HepG2 (cell line): Measurements from ENCODE around the gene GIMD1. TPM values are rescaled to one million over a fixed set of nuclear protein-coding genes. Genes with fewer than 3 reads are reported as not detected.

ENCODE experiments used
- ATAC-seq: fragments of 200-7000 bp; cut with Tn5 transposase; 3 replicates; pipeline ENCODE4 v1.9.1; 2020; ENCODE audit warnings: mild to moderate bottlenecking, moderate library complexity
- BruUV-seq: library from RNA; stranded (reverse); fragments of 400-500 nt; replicated peaks from 2 replicates; lab custom pipeline; 2021; lab: Mats Ljungman, UMichigan
- CTCF ChIA-PET: fragments of 300-600 bp; formaldehyde crosslinking; extraction: SDS; loops from one replicate; lab custom pipeline; 2021; ENCODE audit warnings: low total read pairs, inconsistent platforms, low intra/inter-chr PET ratio; lab: Yijun Ruan, JAX
- POLR2A ChIA-PET: fragments of 350-600 bp; sonication (Branson Sonifier 250); formaldehyde crosslinking; loops from one replicate; lab custom pipeline; 2020; ENCODE audit warnings: antibody characterized with exemption, inconsistent platforms; lab: Yijun Ruan, JAX
- DNase-seq: peaks from one replicate; pipeline ENCODE4 v3.0.0-alpha.2; 2015; ENCODE audit warnings: low spot score
- FAIRE-seq: peaks from 3 replicates; lab custom pipeline; 2011; peaks lifted over from hg19 to GRCh38; lab: Jason Lieb, UNC
- H2AFZ ChIP-seq: one replicate; pipeline ENCODE4 v1.6.1; 2011; ENCODE audit warnings: low read length, inconsistent platforms
- H3K27ac ChIP-seq: fragments of 300-600 bp; 3 replicates; pipeline ENCODE4 v1.8.0; 2011; ENCODE audit warnings: mixed run types, mild to moderate bottlenecking, mixed read lengths, low read length, inconsistent platforms; ENCODE audit not compliant: insufficient read depth; ENCODE audit errors: extremely low read length
- H3K27me3 ChIP-seq, 2 experiments: fragments of 200-600 bp in 1 of 2; 2 replicates in 1 of 2; 3 replicates in 1 of 2; pipeline versions ENCODE4 v1.6.0 to v1.8.0; 2011; ENCODE audit warnings: low read length in 2 of 2, mild to moderate bottlenecking in 2 of 2, moderate library complexity in 2 of 2, inconsistent platforms in 1 of 2; ENCODE audit not compliant: insufficient read depth in 2 of 2, control insufficient read depth in 1 of 2
- H3K36me3 ChIP-seq, 2 experiments: fragments of 200-600 bp in 1 of 2; replicated peaks in 1 of 2; 2 replicates in 1 of 2; 3 replicates in 1 of 2; pipeline versions ENCODE4 v1.5.1 to v1.8.0; 2011; ENCODE audit warnings: low read length in 2 of 2, inconsistent platforms in 1 of 2; ENCODE audit not compliant: insufficient read depth in 2 of 2, control insufficient read depth in 1 of 2
- H3K4me1 ChIP-seq: 2 replicates; pipeline ENCODE4 v1.5.1; 2012; ENCODE audit warnings: low read length, inconsistent platforms; ENCODE audit not compliant: insufficient read depth
- H3K4me2 ChIP-seq: 2 replicates; pipeline ENCODE4 v1.6.0; 2011; ENCODE audit warnings: low read depth, low read length, inconsistent platforms
- H3K4me3 ChIP-seq, 3 experiments: fragments of 200-600 bp in 1 of 3; sonication (generic), shearing (Covaris generic) in 1 of 3; replicated peaks in 1 of 3; 2 replicates each; pipeline ENCODE4 v1.5.1; 2011 to 2016; ENCODE audit warnings: low read length in 3 of 3, inconsistent platforms in 2 of 3, low read depth in 2 of 3, mild to moderate bottlenecking in 2 of 3, control low read depth in 1 of 3, mixed read lengths in 1 of 3; ENCODE audit not compliant: insufficient read depth in 1 of 3
- H3K79me2 ChIP-seq: one replicate; pipeline ENCODE4 v1.6.1; 2011; ENCODE audit warnings: low read length, inconsistent platforms; ENCODE audit not compliant: insufficient read depth
- H3K9ac ChIP-seq: 2 replicates; pipeline ENCODE4 v1.6.0; 2011; ENCODE audit warnings: mild to moderate bottlenecking, low read depth, low read length, inconsistent platforms; ENCODE audit not compliant: insufficient read depth
- H3K9me3 ChIP-seq: 2 replicates; pipeline ENCODE4 v1.5.1; 2012; ENCODE audit warnings: mild to moderate bottlenecking, low read length
- H4K20me1 ChIP-seq: 2 replicates; pipeline ENCODE4 v1.6.0; 2011; ENCODE audit warnings: inconsistent platforms, mild to moderate bottlenecking, low read length, moderate library complexity; ENCODE audit not compliant: insufficient read depth
- DMAP1 ChIP-seq: IDR thresholded peaks from 2 replicates; pipeline ENCODE4 v1.6.1; 2016
- REST ChIP-seq, 2 experiments: IDR thresholded peaks; 2 replicates each; pipeline ENCODE4 v1.6.1; 2011 to 2012; ENCODE audit warnings: low read length in 2 of 2, borderline replicate concordance in 1 of 2, low read depth in 1 of 2, mild to moderate bottlenecking in 1 of 2, moderate library complexity in 1 of 2
- U2AF2 ChIP-seq: fragments of 200-400 bp; formaldehyde crosslinking; IDR thresholded peaks from 2 replicates; pipeline ENCODE4 v1.6.1; 2017; ENCODE audit warnings: low read depth, mild to moderate bottlenecking, low read length
- ZBTB7A ChIP-seq: sonication (generic); formaldehyde crosslinking; IDR thresholded peaks from 2 replicates; pipeline ENCODE4 v1.8.0; 2022; ENCODE audit warnings: mild to moderate bottlenecking, missing genetic modification reagents
- ZNF446 ChIP-seq: sonication (generic); formaldehyde crosslinking; IDR thresholded peaks from 2 replicates; pipeline ENCODE4 v1.5.0; 2020; ENCODE audit warnings: mild to moderate bottlenecking, missing genetic modification reagents
- ZNF496 ChIP-seq: sonication (generic); formaldehyde crosslinking; IDR thresholded peaks from 2 replicates; pipeline ENCODE4 v1.8.1; 2023; ENCODE audit warnings: mild to moderate bottlenecking, moderate library complexity, missing genetic modification reagents; ENCODE audit not compliant: insufficient replicate concordance
- in situ Hi-C: cut with HindIII; loops from 2 replicates; pipeline ENCODE4 v1.10.0; 2017; ENCODE audit warnings: low pct_unique_long_range_greater_than_20kb; ENCODE audit not compliant: extremely low pct_ligation_motif_present
- intact Hi-C: fragments of 100-400 bp; cut with micrococcal nuclease; formaldehyde crosslinking; loops from one replicate; pipeline ENCODE4 v1.10.0; 2022; ENCODE audit not compliant: unreplicated experiment
- polyA plus RNA-seq, 8 experiments: library from polyadenylated mRNA; depleted of rRNA in 3 of 8; stranded (reverse) in 7 of 8; unstranded in 1 of 8; fragments of >200 nt; fragmentation: Illumina TruSeq in 4 of 8; extraction: Trizol in 4 of 8; gene quantifications; 2 replicates each; pipeline versions ENCODE4 v1.2.1 to v1.2.3, GENCODE V29; 2011 to 2016; ENCODE audit warnings: low read depth in 4 of 8, missing spikeins in 1 of 8, mixed read lengths in 1 of 8; ENCODE audit not compliant: insufficient read depth in 1 of 8
- total RNA-seq, 5 experiments: library from RNA; depleted of rRNA; stranded (reverse); fragments of >200 nt; fragmentation: Illumina TruSeq; extraction: Trizol; gene quantifications; 2 replicates each; pipeline ENCODE4 v1.2.3, GENCODE V29; 2016; ENCODE audit warnings: low read depth in 1 of 5
- TF ChIP-seq, protein P1 (sequence below): sonication (generic); formaldehyde crosslinking; conservative IDR thresholded peaks from 2 replicates; pipeline ENCODE4 v1.8.1; 2023; ENCODE audit warnings: missing genetic modification reagents
- TF ChIP-seq, protein P2 (sequence below), 2 experiments: sonication (generic) in 1 of 2; formaldehyde crosslinking in 1 of 2; IDR thresholded peaks; 2 replicates each; pipeline versions ENCODE4 v1.4.0 to v1.6.1; 2018 to 2020; ENCODE audit warnings: missing genetic modification reagents in 2 of 2, borderline replicate concordance in 1 of 2, low read depth in 1 of 2, mild to moderate bottlenecking in 1 of 2, missing biosample characterization in 1 of 2
- TF ChIP-seq, protein P3 (sequence below): sonication (generic); formaldehyde crosslinking; IDR thresholded peaks from 2 replicates; pipeline ENCODE4 v1.8.1; 2023; ENCODE audit warnings: mild to moderate bottlenecking, missing genetic modification reagents, borderline replicate concordance

GIMD1 gene
- total and polyA plus RNA-seq, 2 of the 13 experiments (the other 11 are each of a cell fraction or from before 2014, with no cell fraction given), result not detected

- peaks cover 25% of the 10 kb centered on the region for H3K79me2 ChIP-seq
- H3K27ac ChIP-seq, result no peak overlapping the region
- CTCF ChIA-PET, result no interaction called here
- DNase-seq (no peak), FAIRE-seq (no peak), ATAC-seq (no peak)
- peaks cover 18% of the 10 kb centered on the region; the same call in 1 of the 2 replicates for H3K4me1 ChIP-seq
- no peak overlapping the region for H3K4me3 ChIP-seq
- H3K27me3 ChIP-seq, result no peaks in the 10 kb centered on the region
- H4K20me1 ChIP-seq, result no peaks in the 10 kb centered on the region
- no peak overlapping the region for H3K4me2 ChIP-seq
- no TSS peak for BruUV-seq
- in situ Hi-C loops (no loop called here), intact Hi-C loops (loop anchor here (5.0 kb wide), 1 partner anchor 572 kb away; no protein-coding TSS in a partner anchor)
- TF ChIP-seq, protein P1, sequence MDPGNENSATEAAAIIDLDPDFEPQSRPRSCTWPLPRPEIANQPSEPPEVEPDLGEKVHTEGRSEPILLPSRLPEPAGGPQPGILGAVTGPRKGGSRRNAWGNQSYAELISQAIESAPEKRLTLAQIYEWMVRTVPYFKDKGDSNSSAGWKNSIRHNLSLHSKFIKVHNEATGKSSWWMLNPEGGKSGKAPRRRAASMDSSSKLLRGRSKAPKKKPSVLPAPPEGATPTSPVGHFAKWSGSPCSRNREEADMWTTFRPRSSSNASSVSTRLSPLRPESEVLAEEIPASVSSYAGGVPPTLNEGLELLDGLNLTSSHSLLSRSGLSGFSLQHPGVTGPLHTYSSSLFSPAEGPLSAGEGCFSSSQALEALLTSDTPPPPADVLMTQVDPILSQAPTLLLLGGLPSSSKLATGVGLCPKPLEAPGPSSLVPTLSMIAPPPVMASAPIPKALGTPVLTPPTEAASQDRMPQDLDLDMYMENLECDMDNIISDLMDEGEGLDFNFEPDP (CRISPR knock-in tag), result no peak
- TF ChIP-seq ZNF446 (CRISPR knock-in tag) (no peak), REST (IDR thresholded peaks at IDR 0.05; ENCODE audit: borderline replicate concordance in 1 of 2, low read depth in 1 of 2, low read length in 2 of 2) (no peak), U2AF2 (no peak), DMAP1 (CRISPR knock-in tag) (no peak), ZNF496 (CRISPR knock-in tag) (no peak), ZBTB7A (no peak)
- TF ChIP-seq, protein P2, sequence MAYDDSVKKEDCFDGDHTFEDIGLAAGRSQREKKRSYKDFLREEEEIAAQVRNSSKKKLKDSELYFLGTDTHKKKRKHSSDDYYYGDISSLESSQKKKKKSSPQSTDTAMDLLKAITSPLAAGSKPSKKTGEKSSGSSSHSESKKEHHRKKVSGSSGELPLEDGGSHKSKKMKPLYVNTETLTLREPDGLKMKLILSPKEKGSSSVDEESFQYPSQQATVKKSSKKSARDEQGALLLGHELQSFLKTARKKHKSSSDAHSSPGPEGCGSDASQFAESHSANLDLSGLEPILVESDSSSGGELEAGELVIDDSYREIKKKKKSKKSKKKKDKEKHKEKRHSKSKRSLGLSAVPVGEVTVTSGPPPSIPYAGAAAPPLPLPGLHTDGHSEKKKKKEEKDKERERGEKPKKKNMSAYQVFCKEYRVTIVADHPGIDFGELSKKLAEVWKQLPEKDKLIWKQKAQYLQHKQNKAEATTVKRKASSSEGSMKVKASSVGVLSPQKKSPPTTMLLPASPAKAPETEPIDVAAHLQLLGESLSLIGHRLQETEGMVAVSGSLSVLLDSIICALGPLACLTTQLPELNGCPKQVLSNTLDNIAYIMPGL (CRISPR knock-in tag; IDR thresholded peaks at IDR 0.05; ENCODE audit: borderline replicate concordance in 1 of 2, low read depth in 1 of 2), result no peak
- TF ChIP-seq, protein P3, sequence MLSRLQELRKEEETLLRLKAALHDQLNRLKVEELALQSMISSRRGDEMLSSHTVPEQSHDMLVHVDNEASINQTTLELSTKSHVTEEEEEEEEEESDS (CRISPR knock-in tag), result no peak
- peaks cover 4 to 31% of the 10 kb centered on the region in 2 experiments; a peak in 4 of 5 replicates for H3K36me3 ChIP-seq
- no peaks in the 10 kb centered on the region for H3K9me3 ChIP-seq
- POLR2A ChIA-PET, result no interaction called here
- H3K9ac ChIP-seq, result no peak overlapping the region
- no peak overlapping the region for H2AFZ ChIP-seq
Observed at GRCh38 chr4:106325800-106326199, 42.8 kb downstream of the GIMD1 start.
